CD4-positive, alpha-beta T cell (primary cell): ENCODE results near the gene ZEB2. TPM values are rescaled to one million over a fixed set of nuclear protein-coding genes. Genes with fewer than 3 reads are reported as not detected.

Experiments
- ATAC-seq: fragments of 200-7000 bp; cut with Tn5 transposase; one replicate; pipeline ENCODE4 v1.10.0; 2022; ENCODE audit warnings: mild to moderate bottlenecking; ENCODE audit not compliant: poor library complexity
- CTCF ChIA-PET: fragments of 350-600 bp; sonication (Branson Sonifier 250); formaldehyde crosslinking; loops from one replicate; lab custom pipeline; 2021; ENCODE audit warnings: antibody characterized with exemption, inconsistent platforms; lab: Charles Lee
- POLR2A ChIA-PET: fragments of 350-600 bp; sonication (Branson Sonifier 250); formaldehyde crosslinking; loops from one replicate; lab custom pipeline; 2021; ENCODE audit warnings: antibody characterized with exemption, inconsistent platforms; lab: Charles Lee
- DNase-seq, 14 experiments: peaks; one replicate each; pipeline ENCODE4 v3.0.0-alpha.2; 2013 to 2020; ENCODE audit warnings: mixed read lengths in 2 of 14
- H3K27ac ChIP-seq, 2 donors: one replicate each; pipeline versions ENCODE4 v1.5.1 to v1.7.0; 2013; ENCODE audit warnings: low read length in 2 of 2, low read depth in 1 of 2, mild to moderate bottlenecking in 1 of 2
- H3K27me3 ChIP-seq, 2 experiments: 1 replicate in 1 of 2; 2 replicates in 1 of 2; pipeline versions ENCODE4 v1.6.1 to v1.7.0; 2013; ENCODE audit warnings: low read length in 2 of 2, control low read depth in 1 of 2, mild to moderate bottlenecking in 1 of 2, moderate library complexity in 1 of 2; ENCODE audit not compliant: insufficient read depth in 2 of 2, control insufficient read depth in 1 of 2
- H3K36me3 ChIP-seq: one replicate; pipeline ENCODE4 v1.6.1; 2013; ENCODE audit warnings: low read length, control low read depth; ENCODE audit not compliant: insufficient read depth
- H3K4me1 ChIP-seq: one replicate; pipeline ENCODE4 v1.6.1; 2013; ENCODE audit warnings: low read length, control low read depth; ENCODE audit not compliant: insufficient read depth
- H3K4me3 ChIP-seq: one replicate; pipeline ENCODE4 v1.5.1; 2013; ENCODE audit warnings: mild to moderate bottlenecking, low read length, moderate library complexity
- H3K9me3 ChIP-seq, 2 experiments: 1 replicate in 1 of 2; 2 replicates in 1 of 2; pipeline versions ENCODE4 v1.6.1 to v1.7.0; 2013; ENCODE audit warnings: low read length in 2 of 2, mild to moderate bottlenecking in 2 of 2, control low read depth in 1 of 2, moderate library complexity in 1 of 2; ENCODE audit not compliant: control insufficient read depth in 1 of 2, insufficient read depth in 1 of 2
- H3K27ac Mint-ChIP-seq: one replicate; pipeline ENCODE4 v1.8.0; 2020; ENCODE audit warnings: mixed read lengths
- H3K27me3 Mint-ChIP-seq: one replicate; pipeline ENCODE4 v1.8.0; 2021; ENCODE audit warnings: mixed read lengths
- H3K36me3 Mint-ChIP-seq: one replicate; pipeline ENCODE4 v1.8.0; 2021; ENCODE audit warnings: low read depth, mixed read lengths
- H3K4me1 Mint-ChIP-seq: one replicate; pipeline ENCODE4 v1.8.0; 2021; ENCODE audit warnings: low read depth, mixed read lengths
- H3K4me3 Mint-ChIP-seq: one replicate; pipeline ENCODE4 v1.8.0; 2020; ENCODE audit warnings: mild to moderate bottlenecking, mixed read lengths
- H3K9me3 Mint-ChIP-seq: one replicate; pipeline ENCODE4 v1.8.0; 2020; ENCODE audit warnings: mixed read lengths
- CTCF ChIP-seq: fragments of 200-600 bp; IDR thresholded peaks from one replicate; pipeline ENCODE4 v1.8.0; 2022; ENCODE audit warnings: antibody characterized with exemption, mild to moderate bottlenecking
- intact Hi-C, 2 experiments: fragments of 100-400 bp; cut with DNase I in 1 of 2; cut with micrococcal nuclease in 1 of 2; formaldehyde crosslinking; loops; one replicate each; pipeline versions ENCODE4 v1.15.1 to v1.9.0; 2023 to 2025; cut with DNase I, micrococcal nuclease
- total RNA-seq, 174 experiments: library from RNA in 2 of 174; stranded (reverse) in 2 of 174; gene quantifications; one replicate each; pipeline ENCODE4 v1.2.3 and lab custom pipeline; 2021 to 2026

Gene ZEB2
- total RNA-seq, 2 experiments from 2014 or later = 12.3 to 13.4 TPM

- ATAC-seq = no peak
- ChIA-PET CTCF (no interaction called here), POLR2A (interaction anchor here (0.7 kb wide), 1 partner anchor 94 kb away, joined by 5 read pairs; no protein-coding TSS in a partner anchor)
- Mint-ChIP-seq H3K4me3 (no peak overlapping the region), H3K27ac (no peak overlapping the region), H3K4me1 (no peaks in the 10 kb centered on the region), H3K36me3 (no peaks in the 10 kb centered on the region), H3K27me3 (no peaks in the 10 kb centered on the region), H3K9me3 (no peaks in the 10 kb centered on the region)
- no peak for TF ChIP-seq CTCF
- Histone ChIP-seq H3K4me3 (no peak overlapping the region), H3K27ac (no peak overlapping the region), H3K36me3 (no peaks in the 10 kb centered on the region), H3K4me1 (no peaks in the 10 kb centered on the region), H3K27me3 (no peaks in the 10 kb centered on the region), H3K9me3 (no peaks in the 10 kb centered on the region)
- DNase-seq = no peak
- intact Hi-C loops = no loop called here
Observed at GRCh38 chr2:144434425-144435222, 85.3 kb downstream of the ZEB2 start.

- Mint-ChIP-seq H3K4me3 (no peak overlapping the region), H3K27ac (no peak overlapping the region), H3K4me1 (no peaks in the 10 kb centered on the region), H3K9me3 (no peaks in the 10 kb centered on the region), H3K36me3 (no peaks in the 10 kb centered on the region), H3K27me3 (no peaks in the 10 kb centered on the region)
- ChIA-PET POLR2A (no interaction called here), CTCF (no interaction called here)
- ATAC-seq = no peak
- Histone ChIP-seq H3K9me3 (no peaks in the 10 kb centered on the region), H3K27ac (no peak overlapping the region), H3K36me3 (no peaks in the 10 kb centered on the region), H3K4me3 (no peak overlapping the region), H3K27me3 (no peaks in the 10 kb centered on the region), H3K4me1 (no peaks in the 10 kb centered on the region)
- DNase-seq = no peak
- TF ChIP-seq CTCF = no peak
- intact Hi-C loops = no loop called here
Observed at GRCh38 chr2:144432921-144433320, 87.0 kb downstream of the ZEB2 start.

GRCh38 chr2:144431998-144432397, 87.9 kb downstream of the ZEB2 start:
- TF ChIP-seq CTCF = no peak
- no peak for DNase-seq
- Histone ChIP-seq H3K9me3 (no peaks in the 10 kb centered on the region), H3K4me1 (no peaks in the 10 kb centered on the region), H3K27me3 (no peaks in the 10 kb centered on the region), H3K4me3 (no peak overlapping the region), H3K27ac (no peak overlapping the region), H3K36me3 (no peaks in the 10 kb centered on the region)
- POLR2A ChIA-PET = no interaction called here
- Mint-ChIP-seq H3K27me3 (no peaks in the 10 kb centered on the region), H3K4me1 (no peaks in the 10 kb centered on the region), H3K9me3 (no peaks in the 10 kb centered on the region), H3K36me3 (no peaks in the 10 kb centered on the region), H3K27ac (no peak overlapping the region), H3K4me3 (no peak overlapping the region)
- CTCF ChIA-PET = no interaction called here
- no peak for ATAC-seq
- intact Hi-C loops = no loop called here
